ENCODE measurements around the gene OR4C5.
"Not testable (repeated sequence)": the region's sequence is repeated elsewhere in the genome, so short reads cannot be mapped to it uniquely, and the experiment has no call there.

The OR4C5 gene

GRCh38 chr11:48366365-48366764 lies at the start of gene OR4C5:
OR4C5 (minus strand) TSS chr11:48366465; CDS start chr11:48366465, 0 bp downstream.
- no peak for DNase-seq

DNA sequence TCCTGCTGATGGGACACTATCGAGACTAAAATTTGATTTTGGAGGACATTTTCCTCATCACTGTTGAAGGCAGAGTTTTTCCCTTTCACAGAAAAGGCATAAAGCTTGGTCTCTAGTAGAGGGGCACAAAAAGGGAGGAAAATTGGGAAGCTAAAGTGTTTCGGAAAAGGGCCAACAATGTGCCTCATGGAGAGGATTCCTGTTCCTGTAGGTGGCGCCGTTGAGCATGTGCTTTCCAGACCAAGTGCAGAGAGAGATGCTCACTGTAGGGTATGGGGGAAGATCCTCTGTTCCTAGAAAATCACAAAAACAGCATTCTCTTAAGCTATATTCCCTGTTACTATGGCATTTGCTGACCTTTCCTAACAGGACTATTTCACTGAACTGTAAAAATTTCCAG lies 18.4 kb upstream of the OR4C5 start:
- DNase-seq: no peak

- DNase-seq: not testable (repeated sequence)
These were observed 17.9 kb upstream of the OR4C5 start for GRCh38 chr11:48384151-48384550.

DNA sequence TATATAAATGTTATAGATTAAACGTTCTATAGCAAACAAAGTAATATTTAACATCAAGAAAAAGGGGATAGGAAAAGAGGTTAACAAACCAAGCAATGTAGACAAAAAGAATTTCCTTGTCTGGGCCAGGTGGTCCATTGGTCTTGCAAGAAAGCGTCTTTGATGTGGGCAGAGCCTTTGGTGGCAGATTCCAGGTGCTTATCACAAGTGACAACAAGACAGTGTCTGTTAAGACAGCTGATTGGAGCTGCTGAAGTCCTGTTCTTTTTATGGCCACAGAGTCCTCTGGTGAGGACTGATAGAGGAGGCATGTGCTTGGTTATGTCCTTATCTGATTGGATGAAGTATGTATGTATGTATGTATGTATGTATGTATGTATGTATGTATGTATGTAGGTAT lies 5.0 kb downstream of the OR4C5 start:
- DNase-seq: not testable (repeated sequence)

DNA sequence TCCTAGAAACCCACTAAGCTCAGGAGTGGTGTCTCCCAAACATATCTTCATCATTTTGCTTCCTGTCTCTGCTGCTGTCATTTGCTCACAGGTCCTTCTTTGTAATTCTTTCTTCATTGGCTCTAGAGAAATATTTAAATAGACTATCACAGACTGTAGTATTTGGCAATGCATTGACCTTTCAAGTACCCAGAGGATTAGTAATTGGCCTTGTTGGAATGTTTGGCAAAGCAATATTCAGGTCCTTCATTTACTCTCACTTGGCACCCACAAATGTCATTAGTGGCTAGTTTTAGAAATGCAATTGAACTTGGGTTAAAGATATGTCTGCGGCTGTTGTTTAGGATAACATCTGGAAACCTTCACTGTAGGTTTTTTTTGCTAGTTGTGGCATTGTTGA lies 11.6 kb downstream of the OR4C5 start:
- DNase-seq: no peak

DNA sequence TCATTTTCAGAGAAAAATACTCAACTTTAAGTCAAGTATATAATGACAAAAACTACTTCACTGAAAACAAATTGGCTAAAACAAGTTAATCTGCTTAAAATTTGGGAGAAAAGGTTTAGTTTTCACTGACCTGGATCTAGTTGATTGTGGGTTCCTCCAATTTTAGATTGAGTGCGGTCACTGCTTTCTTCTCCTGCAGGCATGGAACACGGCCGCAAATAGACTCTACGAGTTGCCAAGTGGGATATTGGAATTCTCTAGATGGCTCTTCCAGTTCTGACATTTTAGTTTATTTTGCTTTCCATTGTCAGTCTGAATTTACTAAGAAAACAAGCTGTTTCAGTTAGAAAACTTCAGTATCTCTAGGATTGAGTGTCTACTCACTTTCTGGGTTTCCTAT lies 12.3 kb downstream of the OR4C5 start:
- DNase-seq: no peak

DNA sequence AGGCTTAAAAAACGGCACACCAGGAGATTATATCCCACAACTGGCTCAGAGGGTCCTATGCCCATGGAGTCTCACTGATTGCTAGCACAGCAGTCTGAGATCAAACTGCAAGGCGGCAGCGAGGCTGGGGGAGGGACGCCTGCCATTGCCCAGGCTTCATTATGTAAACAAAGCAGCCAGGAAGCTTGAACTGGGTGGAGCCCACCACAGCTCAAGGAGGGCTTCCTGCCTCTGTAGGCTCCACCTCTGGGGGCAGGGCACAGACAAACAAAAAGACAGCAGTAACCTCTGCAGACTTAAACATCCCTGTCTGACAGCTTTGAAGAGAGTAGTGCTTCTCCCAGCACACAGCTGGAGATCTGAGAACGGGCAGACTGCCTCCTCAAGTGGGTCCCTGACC lies 20.0 kb downstream of the OR4C5 start:
- DNase-seq: not testable (repeated sequence)

- not testable (repeated sequence) for DNase-seq
These were observed 23.8 kb downstream of the OR4C5 start for GRCh38 chr11:48342505-48342904.

DNA sequence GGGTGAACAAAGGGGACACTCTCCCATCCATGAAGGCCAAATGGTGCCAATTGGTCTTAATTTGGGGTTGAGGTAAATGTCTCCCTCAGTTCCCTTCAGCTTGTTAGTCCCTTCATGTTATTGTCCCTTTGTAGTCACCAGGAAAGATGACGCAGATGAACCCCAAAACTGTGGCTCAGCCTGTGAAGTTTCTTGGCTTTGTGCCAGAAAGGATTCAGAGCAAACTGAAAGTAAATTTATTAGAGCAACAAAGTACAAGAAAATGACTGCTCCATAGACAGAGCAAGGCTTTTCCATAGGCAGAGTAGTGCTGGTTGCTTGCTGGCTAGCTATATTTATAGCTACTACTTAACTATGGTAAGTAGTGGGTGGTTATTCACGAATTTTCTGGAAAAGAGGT lies 24.8 kb downstream of the OR4C5 start:
- DNase-seq: no peak

- not testable (repeated sequence) for DNase-seq
These were observed 41.6 kb downstream of the OR4C5 start, which contains the start of gene OR4C3 for GRCh38 chr11:48324620-48325019. OR4C3 (plus strand) TSS chr11:48324920; CDS start chr11:48325022, 102 bp downstream.

DNA sequence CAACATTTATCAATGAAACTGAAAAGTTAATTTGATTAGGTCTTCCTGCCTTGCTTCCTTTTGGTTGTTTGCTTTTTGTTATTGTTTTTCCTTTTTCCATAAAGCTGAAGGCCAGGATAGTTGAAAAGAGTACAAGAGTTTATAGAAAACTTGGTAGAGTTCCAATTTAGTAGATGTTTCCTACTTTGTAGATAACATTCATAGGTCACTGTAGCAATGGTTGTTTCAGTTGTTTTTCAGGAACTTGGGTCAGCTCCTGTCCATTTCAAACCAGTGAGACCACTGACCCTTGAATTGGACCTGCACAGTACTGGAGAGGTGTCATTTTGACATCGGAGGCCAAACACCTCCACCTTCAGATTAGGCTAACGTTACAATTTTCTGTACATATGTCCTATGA lies 46.5 kb downstream of the OR4C5 start:
- not testable (repeated sequence) for DNase-seq

Measured in GF-D8 (cell line).